DOHH2 (cell line): ENCODE results near the gene KRTAP10-3.

ENCODE experiments used
- H3F3A ChIP-seq: fragments of 200-600 bp; sonication (generic), shearing (Covaris generic); 2 replicates; pipeline ENCODE4 v1.6.0; 2016; ENCODE audit warnings: antibody characterized with exemption, mild to moderate bottlenecking; ENCODE audit not compliant: control insufficient read depth, insufficient read depth
- H3K27ac ChIP-seq: fragments of 200-600 bp; sonication (generic); 2 replicates; pipeline ENCODE4 v1.5.1; 2014; ENCODE audit warnings: low read depth, mild to moderate bottlenecking, low read length, moderate library complexity
- H3K27me3 ChIP-seq: fragments of 200-600 bp; sonication (generic); 2 replicates; pipeline ENCODE4 v1.6.1; 2014; ENCODE audit warnings: mild to moderate bottlenecking, low read length, mixed read lengths; ENCODE audit not compliant: control insufficient read depth
- H3K36me3 ChIP-seq: fragments of 200-600 bp; sonication (generic); 2 replicates; pipeline ENCODE4 v1.6.1; 2014; ENCODE audit warnings: mild to moderate bottlenecking, low read length, moderate library complexity, mixed read lengths; ENCODE audit not compliant: control insufficient read depth
- H3K4me1 ChIP-seq: fragments of 200-600 bp; sonication (generic); 2 replicates; pipeline ENCODE4 v1.6.1; 2014; ENCODE audit warnings: mild to moderate bottlenecking, low read length, mixed read lengths; ENCODE audit not compliant: control insufficient read depth
- H3K4me2 ChIP-seq: fragments of 200-600 bp; sonication (generic); 2 replicates; pipeline ENCODE4 v1.6.0; 2014; ENCODE audit warnings: mild to moderate bottlenecking, low read length, moderate library complexity
- H3K4me3 ChIP-seq: fragments of 200-600 bp; sonication (generic); 2 replicates; pipeline ENCODE4 v1.5.1; 2014; ENCODE audit warnings: mild to moderate bottlenecking, low read length, mixed read lengths
- H3K79me2 ChIP-seq: fragments of 200-600 bp; sonication (generic); 2 replicates; pipeline ENCODE4 v1.6.1; 2014; ENCODE audit warnings: mild to moderate bottlenecking, low read length, mixed read lengths; ENCODE audit not compliant: control insufficient read depth
- H3K9me2 ChIP-seq: fragments of 200-600 bp; sonication (generic); replicated peaks from 2 replicates; pipeline ENCODE4 v1.6.1; 2014; ENCODE audit warnings: mild to moderate bottlenecking, low read length, mixed read lengths; ENCODE audit not compliant: control insufficient read depth
- H3K9me3 ChIP-seq: fragments of 200-600 bp; sonication (generic); 2 replicates; pipeline ENCODE4 v1.6.1; 2014; ENCODE audit warnings: antibody characterized with exemption, low read length, mixed read lengths; ENCODE audit not compliant: control insufficient read depth, insufficient read depth
- H4K20me1 ChIP-seq: fragments of 200-600 bp; sonication (generic); 2 replicates; pipeline ENCODE4 v1.6.0; 2014; ENCODE audit warnings: low read depth, mild to moderate bottlenecking, antibody characterized with exemption, low read length, moderate library complexity; ENCODE audit not compliant: control insufficient read depth, insufficient read depth
- EZH2phosphoT487 ChIP-seq: fragments of 200-600 bp; sonication (generic); IDR thresholded peaks from 2 replicates; pipeline ENCODE4 v1.6.1; 2017; ENCODE audit warnings: borderline replicate concordance, mild to moderate bottlenecking, antibody characterized with exemption, low read length, moderate library complexity, mixed read lengths
- TF ChIP-seq, protein P1 (sequence below): fragments of 200-600 bp; sonication (generic); IDR thresholded peaks from one replicate; pipeline ENCODE4 v1.5.1; 2014; ENCODE audit warnings: antibody characterized with exemption, mild to moderate bottlenecking, low read depth, low read length; ENCODE audit not compliant: poor library complexity, severe bottlenecking

The KRTAP10-3 gene

DNA sequence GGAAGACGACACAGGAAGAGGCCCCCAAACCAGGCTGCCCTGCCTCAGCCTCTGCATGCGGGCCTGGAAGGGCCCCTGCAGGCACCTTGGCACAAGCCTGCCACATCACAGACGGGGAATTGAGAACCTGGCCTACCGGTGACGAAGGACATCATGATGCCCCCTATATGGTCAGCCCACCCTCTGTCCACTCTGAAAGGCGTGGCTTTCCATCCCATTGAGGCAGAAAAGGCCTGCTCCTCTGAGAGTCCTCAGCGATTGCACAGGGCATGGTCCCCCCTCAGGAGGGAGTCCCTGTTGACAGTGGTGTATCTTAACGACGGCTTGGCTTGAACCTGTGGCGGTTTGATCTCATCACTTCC lies 30.0 kb downstream of the KRTAP10-3 start:
- no peak for TF ChIP-seq EZH2phosphoT487
- TF ChIP-seq, protein P1, sequence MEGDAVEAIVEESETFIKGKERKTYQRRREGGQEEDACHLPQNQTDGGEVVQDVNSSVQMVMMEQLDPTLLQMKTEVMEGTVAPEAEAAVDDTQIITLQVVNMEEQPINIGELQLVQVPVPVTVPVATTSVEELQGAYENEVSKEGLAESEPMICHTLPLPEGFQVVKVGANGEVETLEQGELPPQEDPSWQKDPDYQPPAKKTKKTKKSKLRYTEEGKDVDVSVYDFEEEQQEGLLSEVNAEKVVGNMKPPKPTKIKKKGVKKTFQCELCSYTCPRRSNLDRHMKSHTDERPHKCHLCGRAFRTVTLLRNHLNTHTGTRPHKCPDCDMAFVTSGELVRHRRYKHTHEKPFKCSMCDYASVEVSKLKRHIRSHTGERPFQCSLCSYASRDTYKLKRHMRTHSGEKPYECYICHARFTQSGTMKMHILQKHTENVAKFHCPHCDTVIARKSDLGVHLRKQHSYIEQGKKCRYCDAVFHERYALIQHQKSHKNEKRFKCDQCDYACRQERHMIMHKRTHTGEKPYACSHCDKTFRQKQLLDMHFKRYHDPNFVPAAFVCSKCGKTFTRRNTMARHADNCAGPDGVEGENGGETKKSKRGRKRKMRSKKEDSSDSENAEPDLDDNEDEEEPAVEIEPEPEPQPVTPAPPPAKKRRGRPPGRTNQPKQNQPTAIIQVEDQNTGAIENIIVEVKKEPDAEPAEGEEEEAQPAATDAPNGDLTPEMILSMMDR: no peak
- H3F3A ChIP-seq: no peaks in the 10 kb centered on the region
- H3K79me2 ChIP-seq: no peaks in the 10 kb centered on the region
- no peaks in the 10 kb centered on the region for H3K36me3 ChIP-seq
- peaks cover 14% of the 10 kb centered on the region; the same call in 1 of the 2 replicates for H3K9me3 ChIP-seq
- H3K4me1 ChIP-seq: no peaks in the 10 kb centered on the region
- H3K27me3 ChIP-seq: no peaks in the 10 kb centered on the region
- no peak overlapping the region for H3K4me3 ChIP-seq
- no peak overlapping the region for H3K4me2 ChIP-seq
- no peaks in the 10 kb centered on the region for H4K20me1 ChIP-seq
- no peaks in the 10 kb centered on the region for H3K9me2 ChIP-seq
- no peak overlapping the region for H3K27ac ChIP-seq

DNA sequence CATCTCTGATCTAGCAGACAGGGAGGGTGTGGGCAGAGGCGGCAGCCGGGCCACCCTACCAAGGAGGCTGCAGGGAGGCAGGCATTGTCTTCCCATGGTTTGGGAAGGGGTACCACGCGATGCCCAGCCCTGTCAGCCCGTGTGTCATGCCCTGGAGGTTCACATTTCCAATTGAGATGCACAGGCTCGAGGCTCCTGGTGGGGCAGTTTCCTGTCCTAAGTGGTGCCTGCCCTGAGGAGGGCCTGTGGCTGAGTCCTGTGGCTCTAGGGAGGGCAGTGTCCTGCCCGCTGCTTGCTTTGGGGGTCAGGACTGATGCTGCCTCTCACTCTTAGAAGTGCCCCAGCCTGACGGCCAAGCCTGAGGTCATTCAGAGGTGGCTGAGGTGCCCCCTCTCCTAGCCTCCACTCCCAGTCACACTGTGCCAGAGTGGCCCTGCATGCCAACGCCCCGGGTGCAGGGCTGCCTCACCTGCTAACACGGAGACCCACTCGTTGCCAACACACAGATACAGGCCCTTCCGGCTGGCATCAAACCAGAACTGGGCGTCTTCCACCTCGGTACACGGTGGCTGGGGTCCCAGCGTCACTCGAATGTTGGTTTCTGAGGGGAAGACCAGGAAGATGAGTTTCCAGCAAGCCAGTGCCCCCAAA lies 30.5 kb downstream of the KRTAP10-3 start:
- Histone ChIP-seq H3K4me3 (no peak overlapping the region), H3F3A (no peaks in the 10 kb centered on the region), H3K27me3 (no peaks in the 10 kb centered on the region), H3K27ac (no peak overlapping the region), H4K20me1 (no peaks in the 10 kb centered on the region), H3K4me2 (no peak overlapping the region), H3K36me3 (no peaks in the 10 kb centered on the region), H3K9me2 (no peaks in the 10 kb centered on the region), H3K4me1 (no peaks in the 10 kb centered on the region), H3K79me2 (no peaks in the 10 kb centered on the region), H3K9me3 (peaks cover 19% of the 10 kb centered on the region; the same call in 1 of the 2 replicates)
- no peak for TF ChIP-seq EZH2phosphoT487
- TF ChIP-seq, protein P1: no peak

DNA sequence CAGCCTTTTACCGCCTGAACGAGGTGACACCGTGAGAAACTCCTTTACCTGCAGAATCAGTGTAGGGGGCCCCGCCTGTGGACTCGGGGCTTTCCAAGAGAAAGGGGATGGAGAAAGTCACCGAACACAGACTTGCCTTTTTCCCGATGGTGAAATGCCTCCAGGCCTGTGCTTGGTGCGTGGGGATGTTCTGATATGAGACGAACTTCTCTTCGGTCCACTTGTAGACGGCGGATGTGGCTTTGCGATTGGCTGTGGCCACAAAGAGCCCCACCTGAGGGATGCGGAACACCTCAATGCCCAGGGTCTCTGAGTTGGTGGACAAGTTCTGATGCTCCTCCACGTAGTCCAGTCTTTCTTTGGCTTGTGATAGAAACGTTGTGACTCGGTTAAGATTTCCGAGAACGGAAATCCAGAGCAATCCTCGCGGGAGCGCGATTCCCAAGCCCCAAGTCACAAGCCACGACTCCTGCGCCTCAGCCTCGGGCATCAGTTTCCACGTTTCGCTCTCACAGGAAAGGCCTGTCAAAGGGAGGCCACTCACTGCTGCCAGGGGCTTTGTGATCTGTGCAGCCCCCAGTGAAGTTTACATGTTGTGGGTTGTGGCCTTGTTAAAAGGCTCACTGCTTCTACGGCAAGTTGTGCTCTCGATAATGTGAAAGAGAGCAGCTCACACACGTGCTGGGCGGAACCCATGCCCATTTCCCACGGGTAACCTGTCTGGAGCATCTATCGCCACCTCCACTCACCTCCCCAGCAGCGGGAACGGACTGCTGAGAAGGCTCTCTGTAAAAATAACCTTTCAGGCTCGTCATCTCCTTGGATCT lies 31.2 kb downstream of the KRTAP10-3 start:
- Histone ChIP-seq H3K9me3 (peaks cover 24% of the 10 kb centered on the region; the same call in 1 of the 2 replicates), H3K36me3 (no peaks in the 10 kb centered on the region), H3K9me2 (no peaks in the 10 kb centered on the region), H4K20me1 (no peaks in the 10 kb centered on the region), H3F3A (no peaks in the 10 kb centered on the region), H3K27me3 (no peaks in the 10 kb centered on the region), H3K4me2 (no peak overlapping the region), H3K79me2 (no peaks in the 10 kb centered on the region), H3K4me1 (no peaks in the 10 kb centered on the region), H3K27ac (no peak overlapping the region), H3K4me3 (no peak overlapping the region)
- TF ChIP-seq, protein P1: no peak
- TF ChIP-seq EZH2phosphoT487: no peak
